ENCODE data around the gene BCAP29. TPM values are rescaled to one million over a fixed set of nuclear protein-coding genes. Genes with fewer than 3 reads are reported as not detected.

The BCAP29 gene
- total and polyA plus RNA-seq, 9 of the 15 experiments (the other 6 are each of a cell fraction or from before 2014, with no cell fraction given), result 63.4 to 137 (median 79.7) TPM

DNA sequence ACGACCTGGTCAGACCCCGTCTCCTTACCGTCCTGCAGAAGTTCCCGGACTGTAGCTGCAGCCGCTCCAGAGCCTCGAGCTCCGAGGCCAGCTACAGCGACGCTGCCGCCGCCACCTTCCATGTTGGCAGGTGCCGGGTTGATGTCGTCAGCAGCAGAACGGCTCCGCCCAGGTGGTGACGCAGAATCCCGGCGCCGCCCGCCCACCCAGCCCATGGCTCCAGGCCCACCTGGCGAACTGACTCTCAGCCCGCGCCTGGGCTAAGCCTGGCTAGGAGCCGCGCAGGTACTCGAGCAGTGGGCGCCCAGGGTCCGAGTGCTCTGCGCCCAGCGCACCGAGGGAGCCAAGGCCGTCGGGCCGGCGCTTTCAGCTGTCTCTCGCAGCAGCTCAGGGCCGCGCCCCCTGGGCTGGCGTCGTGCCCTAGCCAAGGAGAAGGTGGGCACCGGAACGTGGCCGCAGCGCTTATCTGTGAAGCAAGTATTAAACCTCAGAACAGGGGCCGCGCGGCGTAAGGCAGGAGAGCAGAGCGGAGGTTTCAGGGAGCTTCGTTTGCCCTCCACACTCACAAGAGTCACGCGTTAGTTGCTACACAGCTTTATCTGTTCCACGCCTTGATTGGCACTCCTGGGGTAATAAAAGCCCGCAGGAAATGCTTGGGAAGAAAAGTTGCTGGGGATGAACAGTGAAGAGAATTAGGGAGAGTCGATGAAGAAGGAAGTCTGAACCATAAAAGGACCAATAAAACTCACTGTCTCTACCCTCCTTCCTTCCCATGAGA, 16.1 kb upstream of the BCAP29 start, which contains the start of the genes COG5 and DUS4L (continued):
- TF ChIP-seq SREBF2 (CRISPR knock-in tag; IDR thresholded peaks at IDR 0.05) (no peak), ILF3 (IDR thresholded peaks at IDR 0.05; ENCODE audit: borderline replicate concordance) (no peak), DEAF1 (CRISPR knock-in tag; IDR thresholded peaks at IDR 0.05) (no peak), SIN3A (IDR thresholded peaks at IDR 0.05; ENCODE audit: borderline replicate concordance in 2 of 2, control insufficient read depth in 1 of 2, low read depth in 2 of 2, low read length in 2 of 2) (peak; percentile 86 to 97), ZNF436 (CRISPR knock-in tag; IDR thresholded peaks at IDR 0.05) (no peak), GATA2 (CRISPR knock-in tag; IDR thresholded peaks at IDR 0.05) (no peak; the same call in none of the 2 replicates), PREB (CRISPR knock-in tag; IDR thresholded peaks at IDR 0.05) (no peak), NRF1 (conservative IDR thresholded peaks at IDR 0.05 in 1 of 2, IDR thresholded peaks at IDR 0.05 in 1 of 2) (peak; percentile 38 to 51; a peak in 3 of 4 replicates), NUFIP1 (IDR thresholded peaks at IDR 0.05; ENCODE audit: partially characterized antibody) (no peak), BACH1 (tag; IDR thresholded peaks at IDR 0.05) (peak; percentile 34; the same call in 1 of the 2 replicates), ZBTB40 (IDR thresholded peaks at IDR 0.05) (0 out of 2 replicates have a peak, but pooled peaks have one; percentile 55), ZBTB40 (CRISPR knock-in tag; IDR thresholded peaks at IDR 0.05) (no peak), ZNF217 (CRISPR knock-in tag; IDR thresholded peaks at IDR 0.05) (no peak), MTA2 (IDR thresholded peaks at IDR 0.05; ENCODE audit: low read depth) (no peak), MEF2A (IDR thresholded peaks at IDR 0.05; ENCODE audit: control insufficient read depth, low read depth, low read length) (no peak)
